Melanocyte of skin (primary cell): ENCODE measurements around the gene MRPS7. TPM values are rescaled to one million over a fixed set of nuclear protein-coding genes. Genes with fewer than 3 reads are reported as not detected.

Experiments used
- total RNA-seq, 2 donors: library from RNA; depleted of rRNA; stranded (reverse); fragments of >200 nt; gene quantifications; 2 replicates each; pipeline ENCODE4 v1.2.3, GENCODE V29; 2012

The MRPS7 gene
- 10 to 100 TPM; 55.7 to 82.6 TPM for total RNA-seq

GRCh38 chr17:75261336-75262111 lies at the start of gene MRPS7, which contains the start of gene GGA3:
MRPS7 (plus strand) TSS chr17:75261879; CDS start chr17:75261901, 22 bp downstream.
GGA3 (minus strand) TSS chr17:75261606; CDS start chr17:75261587, 19 bp downstream.

GRCh38 chr17:75270966-75271232 lies 9.2 kb downstream of the MRPS7 start, which contains the start of gene MIF4GD:
MIF4GD (minus strand) TSS chr17:75271231; CDS start chr17:75270195, 1,036 bp downstream.

GRCh38 chr17:75289115-75289831 lies 27.6 kb downstream of the MRPS7 start, which contains the start of gene SLC25A19:
SLC25A19 (minus strand) TSS chr17:75289433; CDS start chr17:75286764, 2,669 bp downstream.

Other genes with a start within 250 kb of the MRPS7 start
- gene MRPL58, start 249.2 kb upstream of the MRPS7 start, total RNA-seq: 10 to 100 TPM; 29.3 to 36.0 TPM
- 100 to 1,000 TPM; 218 to 264 TPM for gene ATP5PD, start 214.9 kb upstream of the MRPS7 start, total RNA-seq
- gene KCTD2, start 214.7 kb upstream of the MRPS7 start, total RNA-seq: 10 to 100 TPM; 16.0 to 20.0 TPM
- 10 to 100 TPM; 12.0 to 17.0 TPM for gene SLC16A5, start 173.9 kb upstream of the MRPS7 start, total RNA-seq
- 1 to 10 TPM; 3.8 to 4.0 TPM for gene ARMC7, start 151.9 kb upstream of the MRPS7 start, total RNA-seq
- 10 to 100 TPM; 40.3 to 42.6 TPM for gene NT5C, start 130.1 kb upstream of the MRPS7 start, total RNA-seq
- 100 to 1,000 TPM; 109 to 238 TPM for gene JPT1, start 107.4 kb upstream of the MRPS7 start, total RNA-seq
- gene SUMO2, start 78.9 kb upstream of the MRPS7 start, total RNA-seq: 10 to 100 TPM; 55.1 to 86.6 TPM
- 10 to 100 TPM; 36.8 to 59.9 TPM for gene NUP85, start 56.2 kb upstream of the MRPS7 start, total RNA-seq
- gene GGA3, start 273 bp upstream of the MRPS7 start, total RNA-seq: 10 to 100 TPM; 13.8 to 15.0 TPM
- 10 to 100 TPM in 1 of 2 donors, 1 to 10 TPM in 1; 4.7 to 10.7 TPM for gene MIF4GD, start 9.4 kb downstream of the MRPS7 start, total RNA-seq
- gene SLC25A19, start 27.6 kb downstream of the MRPS7 start, total RNA-seq: 10 to 100 TPM in 1 of 2 donors, 1 to 10 TPM in 1; 4.5 to 11.0 TPM
- gene GRB2, start 143.8 kb downstream of the MRPS7 start, total RNA-seq: 10 to 100 TPM; 70.5 to 91.6 TPM
- gene TMEM94, start 194.8 kb downstream of the MRPS7 start, total RNA-seq: 10 to 100 TPM; 33.0 to 58.5 TPM